HPDE6-E6E7 (cell line): ENCODE results near the gene ACTMAP.
"Not testable (repeated sequence)": the region's sequence is repeated elsewhere in the genome, so short reads cannot be mapped to it uniquely, and the experiment has no call there.

Experiments
- DNase-seq: peaks from one replicate; pipeline ENCODE4 v3.0.0; 2011; ENCODE audit warnings: missing footprints; ENCODE audit errors: extremely low spot score

The ACTMAP gene

DNA sequence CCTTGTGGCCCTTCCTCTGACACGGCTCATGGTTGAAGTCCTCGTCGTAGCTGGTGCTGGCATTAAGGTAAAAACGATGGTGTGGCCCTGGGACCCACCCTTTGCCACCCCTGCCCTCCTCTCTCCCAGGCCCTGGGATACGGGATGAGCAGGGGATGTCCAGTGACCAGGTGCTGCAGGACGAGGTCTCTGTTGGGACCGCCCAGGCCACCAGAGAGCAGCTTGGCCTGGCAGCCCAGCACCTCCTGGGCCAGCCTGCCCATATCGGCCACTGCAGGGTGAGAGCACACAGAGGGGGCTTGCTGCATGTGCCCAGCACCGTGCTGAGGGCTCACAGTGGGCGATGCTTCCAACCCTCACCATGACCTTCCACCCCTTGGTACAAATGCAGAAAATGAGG, 6.4 kb downstream of the ACTMAP start:
- no peak for DNase-seq

DNA sequence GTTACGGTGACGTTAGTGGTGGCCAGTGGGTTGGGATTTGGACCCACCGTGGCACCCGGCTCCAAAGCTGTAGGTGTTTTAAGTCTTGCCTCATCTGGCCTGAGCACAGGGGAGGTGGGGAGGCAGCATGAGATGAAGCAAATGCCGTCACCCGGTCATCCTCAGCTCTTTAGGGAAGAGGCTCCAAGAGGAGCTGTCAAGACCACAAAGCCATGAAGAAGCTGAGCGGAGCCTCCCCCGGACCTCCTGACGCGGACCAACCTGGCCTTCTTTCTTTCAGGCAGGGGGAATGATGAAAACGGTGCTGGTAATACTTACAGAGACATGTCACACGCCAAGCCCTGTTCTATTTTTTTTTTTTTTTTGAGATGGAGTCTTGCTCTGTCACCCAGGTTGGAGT, 7.4 kb downstream of the ACTMAP start:
- no peak for DNase-seq

DNA sequence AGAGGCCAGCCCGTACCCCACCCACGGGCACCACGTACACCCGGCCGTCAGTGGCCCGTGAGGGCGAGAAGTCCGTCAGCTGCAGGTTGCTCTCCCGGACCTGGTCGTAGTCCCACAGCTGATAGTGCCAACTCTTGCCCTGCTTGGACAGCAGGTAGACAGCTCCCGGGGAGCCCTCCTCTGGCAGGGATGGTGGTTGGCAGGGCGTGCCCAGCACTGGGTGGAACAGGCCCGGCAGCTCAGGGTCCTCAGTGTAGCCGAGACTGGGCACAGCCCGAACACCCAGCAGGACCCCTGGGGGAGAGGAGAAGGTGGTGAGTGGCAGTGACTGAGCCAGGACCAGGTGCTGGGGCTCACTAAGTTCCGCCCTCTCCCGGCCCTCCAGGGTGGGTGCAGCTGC, 7.8 kb downstream of the ACTMAP start:
- DNase-seq: no peak

DNA sequence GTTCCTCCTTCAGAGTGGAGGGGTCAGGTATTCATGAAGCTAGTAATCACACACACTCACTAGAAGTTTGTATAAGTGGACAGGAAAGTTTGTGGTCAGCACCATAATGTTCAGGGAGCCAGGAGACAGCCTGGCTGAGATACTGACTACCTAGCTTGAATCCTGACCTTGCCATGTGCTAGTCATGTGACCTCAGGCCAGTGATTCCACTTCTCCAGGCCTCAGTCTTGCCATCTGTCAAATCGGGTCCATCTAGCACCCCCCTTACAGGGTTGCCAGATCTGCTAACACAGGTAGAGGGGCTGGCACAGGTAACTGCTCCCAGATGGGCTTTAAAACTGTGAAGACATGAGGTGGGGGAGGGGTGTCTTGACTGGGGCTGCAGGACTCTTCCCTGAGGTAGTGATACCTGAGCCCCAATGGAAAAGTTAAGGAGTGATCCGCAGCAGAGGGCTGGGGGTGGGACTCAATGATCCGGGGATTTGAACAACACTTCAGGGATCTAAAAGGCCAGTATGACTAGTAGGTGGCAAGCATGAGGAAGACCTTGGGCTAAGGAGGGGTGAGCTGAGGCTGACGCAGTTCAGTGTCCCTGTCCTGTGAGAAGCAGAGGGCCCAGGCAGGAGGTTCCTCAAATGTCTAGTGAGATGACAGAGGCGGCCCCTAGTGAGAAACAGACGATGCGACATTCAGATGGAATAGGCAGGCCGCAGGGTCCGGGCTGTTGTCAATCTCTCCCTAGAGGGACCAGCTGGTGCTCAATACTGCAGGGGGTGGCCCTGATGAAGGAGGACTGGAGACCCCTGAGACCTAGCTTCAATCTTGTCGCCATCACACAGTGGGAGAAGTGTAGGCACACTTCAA, 8.5 kb downstream of the ACTMAP start:
- no peak for DNase-seq

DNA sequence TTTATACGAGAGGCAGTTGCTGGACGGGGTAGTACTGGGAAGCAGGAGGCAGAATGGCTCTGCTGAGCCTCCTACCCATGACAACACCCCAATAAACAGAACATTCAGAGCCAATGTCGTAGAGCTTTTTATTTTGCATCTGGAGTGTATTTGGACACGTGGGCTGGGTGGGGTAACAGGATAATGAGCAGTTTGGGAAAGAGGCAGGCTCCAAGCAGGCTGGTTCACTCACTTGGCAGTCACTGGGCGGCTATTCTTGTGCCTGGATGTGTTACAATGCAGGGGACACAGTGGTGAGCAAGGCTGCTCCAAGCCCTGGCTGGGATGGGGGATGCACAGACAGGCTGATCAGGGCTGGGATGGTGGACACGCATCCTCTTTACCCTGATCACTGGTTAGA, 9.5 kb downstream of the ACTMAP start:
- no peak for DNase-seq

DNA sequence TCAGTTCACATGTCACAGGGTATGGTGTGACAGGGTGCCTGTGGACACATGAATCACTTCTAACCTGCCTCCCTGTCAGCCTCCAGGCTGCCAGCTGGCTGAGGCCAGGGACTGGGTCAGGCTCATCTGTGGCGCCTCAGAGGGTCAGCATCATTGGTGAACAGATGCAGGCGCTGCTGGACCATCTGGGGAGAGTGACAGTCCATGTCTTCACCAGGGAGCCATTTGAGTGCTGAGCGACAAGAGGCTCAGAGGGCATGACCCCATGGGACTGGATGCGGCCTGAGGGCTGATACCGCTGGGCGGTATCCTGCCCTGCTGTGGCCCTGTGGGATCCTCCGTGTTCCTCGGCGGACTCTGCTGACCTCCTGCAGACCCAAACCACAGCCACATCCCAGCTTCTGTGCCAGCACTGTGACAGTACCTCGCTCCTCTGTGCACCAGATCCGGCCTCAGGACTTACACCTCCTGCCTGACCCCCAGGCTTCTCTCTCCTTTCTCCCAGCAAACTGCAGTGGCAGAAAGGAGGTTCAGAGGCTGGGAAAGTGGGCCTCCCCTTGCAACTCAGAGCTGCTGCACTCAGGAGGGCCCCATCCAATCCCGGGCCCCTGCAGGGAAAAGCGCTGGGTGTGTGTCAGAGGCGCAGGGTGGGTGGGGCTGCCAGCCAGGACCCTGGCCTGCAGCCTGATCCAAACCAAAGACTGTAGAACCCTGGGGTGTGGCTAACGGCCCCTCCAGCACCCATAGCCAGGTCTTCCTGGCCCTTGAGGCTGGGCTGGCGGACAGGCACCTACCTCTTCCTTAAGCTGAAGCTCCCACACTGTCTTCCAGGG, 10.2 kb downstream of the ACTMAP start:
- DNase-seq: no peak

DNA sequence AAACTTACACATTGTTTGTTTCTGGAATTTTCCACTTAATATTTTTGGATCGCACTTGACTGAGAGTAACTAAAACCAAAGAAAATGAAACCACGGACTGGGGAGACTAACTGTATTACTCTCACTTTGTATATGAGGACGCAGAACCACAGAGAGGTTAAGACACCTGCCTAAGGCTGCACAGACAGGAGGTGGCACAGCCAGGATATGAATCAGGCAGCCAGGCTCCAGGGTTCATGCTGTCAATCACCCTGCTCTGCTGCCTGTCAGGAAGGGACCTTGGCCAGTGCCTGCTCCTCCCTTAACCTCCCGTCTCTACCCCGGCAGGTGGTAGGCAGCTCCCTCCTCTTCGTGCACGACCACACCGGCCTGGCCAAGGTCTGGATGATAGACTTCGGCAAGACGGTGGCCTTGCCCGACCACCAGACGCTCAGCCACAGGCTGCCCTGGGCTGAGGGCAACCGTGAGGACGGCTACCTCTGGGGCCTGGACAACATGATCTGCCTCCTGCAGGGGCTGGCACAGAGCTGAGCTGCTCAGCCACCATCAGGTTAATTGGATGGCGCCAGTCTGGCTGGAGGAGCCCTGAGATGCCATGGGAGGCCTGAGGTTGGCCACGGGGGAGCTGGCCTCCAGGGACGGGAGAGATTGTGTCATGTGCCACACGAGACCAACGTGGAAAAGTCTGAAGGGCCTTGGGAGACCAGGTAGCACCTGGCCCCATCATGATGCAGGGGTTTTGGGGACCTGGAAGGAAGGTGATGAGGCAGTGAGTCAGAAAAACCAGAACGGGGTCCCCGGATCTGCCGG, 11.0 kb downstream of the ACTMAP start:
- DNase-seq: no peak

DNA sequence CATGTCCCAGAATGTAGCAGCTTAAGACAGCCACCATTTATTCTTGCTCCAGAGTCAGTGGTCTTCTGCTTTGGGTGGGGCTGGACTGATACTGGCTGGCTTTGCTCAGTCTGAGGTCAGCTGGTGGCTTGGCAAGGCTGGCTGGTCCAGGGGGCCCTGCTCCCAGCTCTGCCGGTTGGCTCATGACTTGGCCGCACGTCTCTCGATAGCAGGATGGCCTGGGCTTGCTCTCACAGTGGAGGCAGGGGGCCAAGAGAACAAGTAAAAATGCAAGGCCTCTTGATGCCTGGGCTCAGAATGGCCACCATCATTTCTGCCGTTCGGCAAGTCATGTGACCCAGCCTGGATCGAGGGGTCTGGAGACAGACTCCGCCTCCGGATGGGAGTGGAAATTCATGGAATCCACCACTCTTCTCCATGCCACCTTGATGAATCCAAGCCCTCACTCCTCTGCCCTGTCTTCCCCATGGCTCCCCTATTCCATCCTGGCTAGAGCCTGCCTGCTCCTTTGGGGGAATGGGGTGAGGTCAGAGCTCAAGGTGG, 13.1 kb downstream of the ACTMAP start:
- no peak for DNase-seq

DNA sequence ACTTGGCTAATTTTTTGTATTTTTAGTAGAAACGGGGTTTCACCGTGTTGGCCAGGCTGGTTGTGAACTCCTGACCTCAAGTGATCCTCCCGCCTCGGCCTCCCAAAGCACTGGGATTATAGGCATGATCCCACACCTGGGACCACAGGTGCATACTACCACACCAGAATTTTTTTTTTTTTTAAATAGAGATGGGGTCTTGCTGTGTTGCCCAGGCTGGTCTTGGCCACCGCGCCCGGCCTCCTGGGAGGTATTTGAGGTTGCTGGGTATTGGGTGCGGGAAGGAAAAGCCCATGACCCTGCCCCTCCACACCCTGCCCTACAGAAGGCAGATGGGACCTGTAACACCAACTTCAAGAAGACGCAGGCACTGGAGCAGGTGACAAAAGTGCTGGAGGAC, 13.6 kb downstream of the ACTMAP start:
- no peak for DNase-seq

DNA sequence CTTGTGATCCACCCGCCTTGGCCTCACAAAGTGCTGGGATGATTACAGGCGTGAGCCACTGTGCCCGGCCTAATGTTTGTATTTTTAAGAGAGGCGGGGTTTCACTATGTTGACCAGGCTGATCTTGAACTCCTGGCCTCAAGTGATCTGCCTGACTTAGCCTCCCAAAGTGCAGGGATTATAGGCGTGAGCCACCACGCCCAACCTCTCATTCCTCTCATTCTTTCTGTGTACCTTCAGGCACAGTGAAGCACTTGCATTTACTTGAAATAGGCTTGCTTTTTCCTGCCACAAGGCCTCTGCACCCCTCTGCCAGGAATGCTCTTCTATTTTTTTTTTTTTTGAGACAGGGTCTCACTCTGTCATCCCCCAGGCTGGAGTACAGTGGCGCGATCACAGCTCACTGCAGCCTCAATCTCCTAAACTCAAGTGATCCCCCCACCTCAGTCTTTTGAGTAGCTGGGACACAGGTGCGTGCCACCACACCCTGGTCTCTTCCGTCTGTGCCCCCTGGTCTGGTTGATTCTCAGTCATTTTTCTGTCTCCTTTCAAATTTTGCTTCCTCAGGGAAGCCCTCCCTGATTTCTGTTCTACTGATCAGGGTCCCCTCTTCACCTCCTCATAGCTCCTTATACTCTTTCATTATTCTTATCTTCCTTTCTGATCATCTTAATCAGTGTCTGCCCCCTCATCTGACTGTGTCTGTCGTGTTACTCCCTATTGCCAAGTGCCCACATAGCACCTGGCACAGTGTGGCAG, 15.1 kb downstream of the ACTMAP start:
- DNase-seq: no peak

DNA sequence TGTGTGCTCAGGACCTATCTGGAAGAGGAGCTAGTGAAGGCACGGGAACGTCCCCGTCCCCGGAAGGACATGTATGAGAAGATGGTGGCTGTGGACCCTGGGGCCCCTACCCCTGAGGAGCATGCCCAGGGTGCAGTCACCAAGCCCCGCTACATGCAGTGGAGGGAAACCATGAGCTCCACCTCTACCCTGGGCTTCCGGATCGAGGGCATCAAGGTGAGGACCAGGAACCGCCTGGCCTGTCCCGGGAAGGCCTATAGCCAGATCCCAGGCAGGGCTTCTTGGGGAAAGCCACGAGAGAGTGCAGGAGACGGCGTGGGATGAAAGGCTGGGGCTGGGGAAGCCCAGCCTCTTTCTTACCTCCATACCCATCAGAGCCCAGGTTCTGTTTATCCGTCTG, 17.1 kb downstream of the ACTMAP start:
- DNase-seq: no peak

DNA sequence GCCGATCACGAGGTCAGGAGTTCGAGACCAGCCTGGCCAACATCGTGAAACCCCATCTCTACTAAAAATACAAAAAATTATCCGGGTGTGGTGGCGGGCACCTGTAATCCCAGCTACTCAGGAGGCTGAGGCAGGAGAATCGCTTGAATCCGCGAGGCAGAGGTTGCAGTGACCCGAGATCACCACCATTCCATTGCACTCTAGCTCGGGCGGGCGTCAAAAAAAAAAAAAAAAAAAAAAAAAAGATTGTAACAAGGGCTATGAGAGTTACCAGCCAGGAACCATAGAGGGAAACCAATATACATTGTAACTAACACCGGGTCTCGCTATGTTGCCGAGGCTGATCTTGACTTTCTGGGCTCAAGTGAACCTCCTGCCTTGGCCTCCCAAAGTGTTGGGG, 18.0 kb downstream of the ACTMAP start:
- not testable (repeated sequence) for DNase-seq

DNA sequence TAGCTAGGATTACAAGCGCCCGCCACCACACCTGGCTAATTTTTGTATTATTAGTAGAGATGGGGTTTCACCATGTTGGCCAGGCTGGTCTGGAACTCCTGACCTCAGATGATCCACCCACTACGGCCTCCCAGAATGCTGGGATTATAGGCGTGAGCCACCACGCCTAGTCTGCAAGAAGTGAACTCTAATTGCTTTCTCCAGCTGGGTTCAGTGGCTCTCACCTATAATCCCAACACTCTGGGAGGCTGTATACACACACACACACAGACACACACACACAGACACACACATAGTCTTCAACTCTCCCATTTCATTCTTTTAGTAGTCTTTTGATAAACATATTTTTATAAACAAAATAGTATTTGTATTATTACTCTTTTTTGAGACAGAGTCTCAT, 20.2 kb downstream of the ACTMAP start:
- DNase-seq: not testable (repeated sequence)

DNA sequence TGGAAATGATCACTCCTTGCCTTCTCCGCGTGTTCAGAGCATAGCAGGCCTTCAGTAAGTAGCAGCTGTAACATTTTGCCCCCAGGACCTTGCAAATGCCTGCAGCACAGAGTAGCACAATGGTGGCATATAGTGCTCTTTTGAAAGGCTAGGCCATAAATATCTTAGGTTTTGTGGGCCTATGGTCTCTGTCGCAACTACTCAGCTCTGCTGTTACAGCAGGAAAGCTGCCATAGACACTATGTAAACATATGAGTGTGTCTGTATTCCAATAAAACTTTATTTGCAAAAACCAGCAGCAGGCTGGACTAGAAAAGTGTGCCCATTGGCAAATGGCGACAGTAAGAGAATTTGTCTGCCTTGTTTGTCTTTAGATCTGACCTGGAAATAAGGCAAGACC, 24.0 kb downstream of the ACTMAP start:
- DNase-seq: no peak

DNA sequence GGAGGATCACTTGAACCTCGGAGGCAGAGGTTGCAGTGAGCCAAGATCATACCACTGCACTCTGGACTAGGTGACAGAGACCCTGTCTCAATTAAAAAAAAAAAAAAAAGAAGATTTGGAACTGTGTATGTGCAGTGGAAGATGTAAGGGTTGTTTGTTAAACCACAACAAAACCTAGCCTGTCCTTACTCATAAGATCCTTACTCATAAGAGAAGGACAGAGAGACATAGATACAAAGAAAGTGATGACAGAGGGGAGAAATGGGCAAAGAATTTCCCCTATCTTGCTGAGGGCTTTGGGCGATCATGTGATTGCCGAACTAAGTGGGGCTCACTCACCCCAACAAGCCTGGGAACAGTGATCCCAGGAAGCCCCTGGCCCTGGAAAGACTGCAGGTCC, 25.4 kb downstream of the ACTMAP start:
- no peak for DNase-seq

DNA sequence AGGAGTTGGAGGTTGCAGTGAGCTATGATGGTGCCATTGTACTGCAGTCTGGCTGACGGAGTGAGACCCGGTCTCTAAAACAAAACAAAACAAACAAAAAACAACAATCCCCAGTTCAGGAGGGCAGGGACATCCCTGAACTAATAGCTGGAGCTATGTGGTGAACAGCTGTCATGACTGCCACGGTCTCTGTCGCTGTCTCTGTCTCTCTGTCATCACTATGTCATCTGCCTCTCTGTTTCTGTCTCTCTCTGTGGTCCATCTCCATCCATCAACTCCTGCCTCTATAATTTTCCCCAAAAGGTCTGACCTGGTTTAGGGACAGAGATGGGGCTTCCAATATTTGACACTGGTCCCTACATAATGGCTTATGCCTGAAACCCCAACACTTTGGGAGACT, 26.0 kb downstream of the ACTMAP start:
- DNase-seq: no peak

DNA sequence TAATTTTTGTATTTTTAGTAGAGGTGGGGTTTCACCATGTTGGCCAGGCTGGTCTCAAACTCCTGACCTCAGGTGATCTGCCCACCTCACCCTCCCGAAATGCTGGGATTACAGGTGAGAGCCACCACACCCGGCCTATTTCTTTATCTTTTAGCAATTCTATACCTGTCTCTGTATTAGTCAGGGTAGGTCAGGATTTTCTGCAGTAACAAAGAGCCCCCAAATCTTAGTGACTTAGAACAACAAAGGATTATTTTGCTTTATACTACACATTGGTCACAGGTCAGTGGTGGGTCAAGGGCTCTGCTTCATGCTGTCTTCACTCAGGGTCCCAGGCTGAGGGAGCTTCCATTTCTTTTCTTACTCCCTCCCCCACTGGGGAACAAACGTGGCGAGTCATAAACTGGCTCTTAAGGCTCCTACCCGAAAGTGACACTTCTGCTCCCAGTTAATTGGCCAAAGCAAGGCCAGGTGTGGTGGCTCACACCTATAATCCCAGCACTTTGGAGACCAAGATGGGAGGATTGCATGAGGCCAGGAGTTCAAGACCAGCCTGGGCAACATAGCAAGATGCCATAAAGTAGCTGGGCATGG, 26.5 kb downstream of the ACTMAP start:
- no peak for DNase-seq

DNA sequence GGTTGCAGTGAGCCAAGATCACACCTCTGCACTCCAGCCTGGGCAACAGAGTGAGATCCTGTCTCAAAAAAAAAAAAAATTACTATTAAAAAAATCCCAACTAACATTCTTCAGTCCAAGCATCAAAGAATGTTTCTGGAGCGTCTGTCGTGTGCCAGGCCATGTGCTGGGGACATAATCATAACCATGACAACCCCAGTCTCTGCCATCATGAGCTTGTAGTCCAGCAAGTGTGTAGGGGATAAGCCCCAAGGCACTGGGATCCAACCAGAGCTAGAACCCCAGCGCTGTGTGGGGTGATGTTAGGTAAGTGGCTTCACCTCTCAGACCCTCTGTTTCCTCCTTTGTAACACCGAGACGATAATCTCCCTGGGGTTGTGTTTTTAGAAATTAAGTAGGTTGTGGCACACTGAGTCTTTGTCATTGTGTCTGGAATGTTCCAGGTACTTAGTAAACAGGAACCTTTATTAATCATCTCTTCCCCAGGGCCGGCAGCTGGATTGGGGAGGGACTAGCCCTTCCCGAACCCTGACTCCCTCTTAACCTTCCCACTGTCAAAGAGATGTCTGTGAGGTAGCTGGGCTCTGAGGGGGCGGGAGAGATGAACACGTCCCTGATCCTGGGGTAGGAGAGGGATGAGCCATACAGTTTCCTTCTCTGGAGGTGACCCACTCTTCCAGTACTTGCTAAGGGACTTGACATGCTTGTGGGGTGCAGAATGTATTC, 28.2 kb downstream of the ACTMAP start:
- no peak for DNase-seq

DNA sequence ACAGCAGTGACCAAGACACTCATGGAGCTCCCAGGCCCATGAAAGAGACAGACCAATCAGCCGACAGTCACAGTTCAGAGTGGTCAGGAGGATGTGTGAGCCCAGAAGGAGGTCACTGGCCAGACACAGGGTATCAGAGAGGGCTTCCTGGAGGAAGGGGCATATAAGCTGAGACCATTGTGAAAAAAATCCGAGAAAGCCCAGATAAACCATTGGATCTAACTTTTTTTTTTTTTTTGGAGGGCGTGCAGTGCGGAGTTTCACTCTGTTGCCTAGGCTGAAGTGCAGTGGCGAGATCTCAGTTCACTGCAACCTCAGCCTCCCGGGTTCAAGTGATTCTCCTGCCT, 29.2 kb downstream of the ACTMAP start:
- no peak for DNase-seq

DNA sequence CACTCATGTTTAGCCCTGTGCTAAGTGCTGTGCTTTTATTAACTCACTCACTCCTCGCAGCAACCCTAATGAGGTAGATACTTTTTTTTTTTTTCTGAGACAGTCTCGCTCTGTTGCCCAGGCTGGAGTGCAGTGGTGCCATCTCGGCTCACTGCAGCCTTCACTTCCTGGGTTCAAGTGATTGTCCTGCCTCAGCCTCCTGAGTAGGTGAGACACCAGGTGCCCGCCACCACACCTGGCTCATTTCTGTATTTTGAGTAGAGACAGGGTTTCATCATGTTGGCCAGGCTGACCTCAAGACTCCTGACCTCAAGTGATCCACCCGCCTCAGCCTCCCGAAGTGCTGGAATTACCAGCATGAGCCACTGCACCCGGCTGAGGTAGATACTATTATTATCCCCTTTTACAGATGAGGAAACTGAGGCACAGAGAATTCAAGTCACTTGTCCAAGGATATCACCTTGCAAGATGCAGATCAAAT, 30.8 kb downstream of the ACTMAP start:
- DNase-seq: no peak
